ENCODE measurements around the gene ATP8B1.

GRCh38 chr18:57677262-57678211, 125.6 kb downstream of the ATP8B1 start:
- TF ChIP-seq CTCF (IDR thresholded peaks at IDR 0.05; ENCODE audit: borderline replicate concordance, extremely low read depth, low read length, poor library complexity, severe bottlenecking) (no peak), EZH2 (IDR thresholded peaks at IDR 0.05; ENCODE audit: borderline replicate concordance, low read depth, low read length, severe bottlenecking) (no peak)

All from DND-41 (cell line).